ENCODE results near the gene NRG3. TPM values are rescaled to one million over a fixed set of nuclear protein-coding genes. Genes with fewer than 3 reads are reported as not detected.

Gene NRG3
- total RNA-seq, 2 experiments from 2014 or later: not detected

DNA sequence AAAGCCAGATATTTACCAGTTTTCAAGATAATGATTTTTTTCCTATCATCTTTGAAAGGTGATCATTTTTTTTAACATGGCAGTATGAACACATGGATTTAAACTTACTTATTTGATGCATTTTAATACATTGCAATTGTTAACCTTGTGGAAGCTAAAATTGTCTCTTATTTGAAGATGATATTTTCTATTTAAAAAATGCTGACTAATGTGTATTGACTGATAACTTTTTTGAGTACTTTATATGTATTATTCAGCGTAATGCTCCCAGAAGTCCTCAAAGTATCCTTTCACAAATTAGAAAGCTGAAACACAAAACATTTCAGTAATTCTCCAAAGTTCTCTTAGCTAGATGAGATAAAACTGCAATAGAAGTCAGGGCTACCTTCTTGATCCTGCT, 677.3 kb downstream of the NRG3 start:
- CTCF ChIA-PET: no interaction called here
- Histone ChIP-seq H3K27ac (ENCODE audit: low read depth in 1 of 2, low read length in 2 of 2) (no peak overlapping the region), H3K4me1 (ENCODE audit: insufficient read depth, low read length) (no peaks in the 10 kb centered on the region), H3K27me3 (ENCODE audit: control insufficient read depth in 1 of 2, insufficient read depth in 2 of 2, low read length in 2 of 2) (no peaks in the 10 kb centered on the region), H3K36me3 (ENCODE audit: insufficient read depth, low read length) (no peaks in the 10 kb centered on the region), H3K4me3 (ENCODE audit: low read length) (no peak overlapping the region), H3K9me3 (ENCODE audit: control insufficient read depth in 1 of 2, insufficient read depth in 1 of 2, low read length in 2 of 2) (peaks cover 0 to 5% of the 10 kb centered on the region in 2 experiments)
- DNase-seq: no peak
- no peaks in the 10 kb centered on the region for H3K4me1 Mint-ChIP-seq (ENCODE audit: low read depth)
- TF ChIP-seq, protein P1, sequence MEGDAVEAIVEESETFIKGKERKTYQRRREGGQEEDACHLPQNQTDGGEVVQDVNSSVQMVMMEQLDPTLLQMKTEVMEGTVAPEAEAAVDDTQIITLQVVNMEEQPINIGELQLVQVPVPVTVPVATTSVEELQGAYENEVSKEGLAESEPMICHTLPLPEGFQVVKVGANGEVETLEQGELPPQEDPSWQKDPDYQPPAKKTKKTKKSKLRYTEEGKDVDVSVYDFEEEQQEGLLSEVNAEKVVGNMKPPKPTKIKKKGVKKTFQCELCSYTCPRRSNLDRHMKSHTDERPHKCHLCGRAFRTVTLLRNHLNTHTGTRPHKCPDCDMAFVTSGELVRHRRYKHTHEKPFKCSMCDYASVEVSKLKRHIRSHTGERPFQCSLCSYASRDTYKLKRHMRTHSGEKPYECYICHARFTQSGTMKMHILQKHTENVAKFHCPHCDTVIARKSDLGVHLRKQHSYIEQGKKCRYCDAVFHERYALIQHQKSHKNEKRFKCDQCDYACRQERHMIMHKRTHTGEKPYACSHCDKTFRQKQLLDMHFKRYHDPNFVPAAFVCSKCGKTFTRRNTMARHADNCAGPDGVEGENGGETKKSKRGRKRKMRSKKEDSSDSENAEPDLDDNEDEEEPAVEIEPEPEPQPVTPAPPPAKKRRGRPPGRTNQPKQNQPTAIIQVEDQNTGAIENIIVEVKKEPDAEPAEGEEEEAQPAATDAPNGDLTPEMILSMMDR (IDR thresholded peaks at IDR 0.05): no peak
- no peaks in the 10 kb centered on the region for H3K27me3 Mint-ChIP-seq
- no peak overlapping the region for H3K27ac Mint-ChIP-seq
- no peak for ATAC-seq (ENCODE audit: poor library complexity)
- peaks cover 3% of the 10 kb centered on the region for H3K9me3 Mint-ChIP-seq
- intact Hi-C loops (cut with DNase I, micrococcal nuclease): no loop called here
- POLR2A ChIA-PET: no interaction called here
- no peak overlapping the region for H3K4me3 Mint-ChIP-seq
- H3K36me3 Mint-ChIP-seq (ENCODE audit: low read depth): no peaks in the 10 kb centered on the region

DNA sequence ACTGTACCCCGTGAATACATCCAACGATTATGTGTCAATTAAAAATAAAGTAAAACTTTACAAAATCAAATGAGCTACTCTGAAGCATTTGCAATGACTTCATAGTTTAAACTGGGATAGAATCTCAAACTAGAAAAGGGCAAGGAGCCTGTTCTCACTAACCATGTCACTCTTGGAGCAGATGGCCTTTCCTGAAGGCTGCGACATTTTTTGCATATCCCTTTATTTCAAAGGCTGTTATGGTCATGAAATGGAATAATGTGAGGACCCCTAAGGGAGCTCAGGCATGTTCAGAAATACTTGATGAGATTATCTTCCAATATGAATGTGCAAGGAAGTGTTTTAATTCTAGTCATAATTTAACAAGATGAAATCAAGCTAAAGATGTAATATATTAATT, 679.4 kb downstream of the NRG3 start:
- ChIA-PET CTCF (no interaction called here), POLR2A (no interaction called here)
- no peak overlapping the region for H3K27ac ChIP-seq (ENCODE audit: low read depth in 1 of 2, low read length in 2 of 2)
- Mint-ChIP-seq H3K4me1 (ENCODE audit: low read depth) (no peaks in the 10 kb centered on the region), H3K27me3 (no peaks in the 10 kb centered on the region), H3K27ac (no peak overlapping the region), H3K4me3 (no peak overlapping the region), H3K36me3 (ENCODE audit: low read depth) (no peaks in the 10 kb centered on the region), H3K9me3 (peaks cover 7% of the 10 kb centered on the region)
- TF ChIP-seq, protein P1 (IDR thresholded peaks at IDR 0.05): no peak
- no peaks in the 10 kb centered on the region for H3K27me3 ChIP-seq (ENCODE audit: control insufficient read depth in 1 of 2, insufficient read depth in 2 of 2, low read length in 2 of 2)
- DNase-seq (no peak), ATAC-seq (ENCODE audit: poor library complexity) (no peak)
- intact Hi-C loops (cut with DNase I, micrococcal nuclease): no loop called here
- H3K4me1 ChIP-seq (ENCODE audit: insufficient read depth, low read length): no peaks in the 10 kb centered on the region
- no peaks in the 10 kb centered on the region for H3K36me3 ChIP-seq (ENCODE audit: insufficient read depth, low read length)
- peaks cover 0 to 5% of the 10 kb centered on the region in 2 experiments for H3K9me3 ChIP-seq (ENCODE audit: control insufficient read depth in 1 of 2, insufficient read depth in 1 of 2, low read length in 2 of 2)
- no peak overlapping the region for H3K4me3 ChIP-seq (ENCODE audit: low read length)

DNA sequence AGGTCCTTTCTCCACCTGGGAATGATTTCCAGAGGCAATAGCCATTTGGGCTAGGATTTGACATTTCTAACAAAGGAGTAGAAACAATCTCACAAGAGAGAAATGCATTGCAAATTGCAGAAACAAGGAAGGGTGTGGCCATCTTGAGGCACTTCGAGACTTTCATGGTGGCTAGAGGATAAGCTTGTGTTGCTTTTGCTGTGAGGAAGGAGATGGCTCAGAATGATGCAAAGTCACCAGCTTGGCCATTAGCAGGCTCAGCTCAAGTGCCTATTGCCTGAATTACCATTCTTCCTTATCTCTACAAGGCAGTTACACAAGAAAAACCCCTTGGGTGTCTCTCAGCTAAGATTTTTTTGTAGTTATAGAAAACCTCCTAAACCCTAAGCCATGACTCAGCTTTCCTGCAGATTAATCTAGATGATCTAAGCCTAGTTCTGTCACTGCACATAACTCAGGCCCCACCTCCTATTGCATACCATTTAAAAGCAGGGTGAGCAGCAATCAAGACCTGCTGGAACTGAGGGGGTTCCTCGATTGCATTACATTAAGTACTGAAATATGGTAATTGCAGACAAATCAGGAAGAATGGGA, 683.1 kb downstream of the NRG3 start:
- Mint-ChIP-seq H3K36me3 (ENCODE audit: low read depth) (no peaks in the 10 kb centered on the region), H3K4me1 (ENCODE audit: low read depth) (no peaks in the 10 kb centered on the region)
- intact Hi-C loops (cut with DNase I, micrococcal nuclease): no loop called here

More for the DNA sequence above, 683.1 kb downstream of the NRG3 start:
- no peaks in the 10 kb centered on the region for H3K27me3 Mint-ChIP-seq
- no peaks in the 10 kb centered on the region for H3K4me1 ChIP-seq (ENCODE audit: insufficient read depth, low read length)
- POLR2A ChIA-PET: no interaction called here
- ATAC-seq (ENCODE audit: poor library complexity) (no peak), DNase-seq (no peak)
- H3K27me3 ChIP-seq (ENCODE audit: control insufficient read depth in 1 of 2, insufficient read depth in 2 of 2, low read length in 2 of 2): no peaks in the 10 kb centered on the region
- no peak overlapping the region for H3K27ac Mint-ChIP-seq
- H3K27ac ChIP-seq (ENCODE audit: low read depth in 1 of 2, low read length in 2 of 2): no peak overlapping the region
- no peak overlapping the region for H3K4me3 Mint-ChIP-seq
- no peak overlapping the region for H3K4me3 ChIP-seq (ENCODE audit: low read length)
- TF ChIP-seq, protein P1 (IDR thresholded peaks at IDR 0.05): no peak
- CTCF ChIA-PET: no interaction called here
- no peaks in the 10 kb centered on the region for H3K36me3 ChIP-seq (ENCODE audit: insufficient read depth, low read length)
- peaks cover 0 to 4% of the 10 kb centered on the region in 2 experiments for H3K9me3 ChIP-seq (ENCODE audit: control insufficient read depth in 1 of 2, insufficient read depth in 1 of 2, low read length in 2 of 2)
- peaks cover 9% of the 10 kb centered on the region for H3K9me3 Mint-ChIP-seq
